Measurements from ENCODE around the gene KCNB1.

The KCNB1 gene

DNA sequence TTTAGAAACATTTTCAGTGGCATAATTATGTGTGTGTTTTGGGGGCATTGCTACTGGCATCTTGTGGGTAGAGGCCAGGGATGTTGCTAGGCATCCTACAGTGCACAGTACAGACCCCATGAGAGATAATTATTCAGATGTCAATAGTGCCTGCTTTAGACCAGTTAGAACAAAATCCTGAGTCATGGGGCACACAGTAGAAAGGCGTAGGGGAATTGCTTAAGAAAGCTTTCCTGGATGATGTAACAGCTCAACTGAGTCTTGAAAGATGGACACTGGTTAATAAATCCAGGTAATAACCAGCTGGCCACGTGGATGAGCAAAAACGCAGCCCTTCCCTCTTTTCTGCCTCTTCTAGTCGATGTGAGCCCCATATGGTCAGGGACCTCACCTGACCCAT is 51.1 kb downstream of the KCNB1 start:
- Histone ChIP-seq H3K36me3 (ENCODE audit: insufficient read depth, low read length) (no peaks in the 10 kb centered on the region), H3K4me2 (ENCODE audit: low read depth, low read length, poor library complexity, severe bottlenecking) (no peak overlapping the region), H4K20me1 (ENCODE audit: insufficient read depth, low read length, poor library complexity, severe bottlenecking) (no peaks in the 10 kb centered on the region), H3K9me3 (ENCODE audit: insufficient read depth, low read depth, low read length) (no peaks in the 10 kb centered on the region), H3K9ac (ENCODE audit: low read depth, low read length, poor library complexity, severe bottlenecking) (no peak overlapping the region), H3K79me2 (ENCODE audit: insufficient read depth, low read length) (no peaks in the 10 kb centered on the region), H3F3A (ENCODE audit: low read depth) (no peaks in the 10 kb centered on the region), H2AFZ (ENCODE audit: low read length) (no peak overlapping the region), H3K4me3 (ENCODE audit: low read length, poor library complexity, severe bottlenecking) (no peak overlapping the region), H3K9me2 (replicated peaks; ENCODE audit: low read depth, low read length) (no peaks in the 10 kb centered on the region), H3K4me1 (ENCODE audit: insufficient read depth, low read length, poor library complexity, severe bottlenecking) (no peaks in the 10 kb centered on the region), H3K27me3 (ENCODE audit: insufficient read depth, low read length, poor library complexity, severe bottlenecking) (no peaks in the 10 kb centered on the region)
- no peak for TF ChIP-seq EZH2phosphoT487 (IDR thresholded peaks at IDR 0.05; ENCODE audit: borderline replicate concordance)
- TF ChIP-seq, protein P1, sequence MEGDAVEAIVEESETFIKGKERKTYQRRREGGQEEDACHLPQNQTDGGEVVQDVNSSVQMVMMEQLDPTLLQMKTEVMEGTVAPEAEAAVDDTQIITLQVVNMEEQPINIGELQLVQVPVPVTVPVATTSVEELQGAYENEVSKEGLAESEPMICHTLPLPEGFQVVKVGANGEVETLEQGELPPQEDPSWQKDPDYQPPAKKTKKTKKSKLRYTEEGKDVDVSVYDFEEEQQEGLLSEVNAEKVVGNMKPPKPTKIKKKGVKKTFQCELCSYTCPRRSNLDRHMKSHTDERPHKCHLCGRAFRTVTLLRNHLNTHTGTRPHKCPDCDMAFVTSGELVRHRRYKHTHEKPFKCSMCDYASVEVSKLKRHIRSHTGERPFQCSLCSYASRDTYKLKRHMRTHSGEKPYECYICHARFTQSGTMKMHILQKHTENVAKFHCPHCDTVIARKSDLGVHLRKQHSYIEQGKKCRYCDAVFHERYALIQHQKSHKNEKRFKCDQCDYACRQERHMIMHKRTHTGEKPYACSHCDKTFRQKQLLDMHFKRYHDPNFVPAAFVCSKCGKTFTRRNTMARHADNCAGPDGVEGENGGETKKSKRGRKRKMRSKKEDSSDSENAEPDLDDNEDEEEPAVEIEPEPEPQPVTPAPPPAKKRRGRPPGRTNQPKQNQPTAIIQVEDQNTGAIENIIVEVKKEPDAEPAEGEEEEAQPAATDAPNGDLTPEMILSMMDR (conservative IDR thresholded peaks at IDR 0.05; ENCODE audit: low read length), result no peak

DNA sequence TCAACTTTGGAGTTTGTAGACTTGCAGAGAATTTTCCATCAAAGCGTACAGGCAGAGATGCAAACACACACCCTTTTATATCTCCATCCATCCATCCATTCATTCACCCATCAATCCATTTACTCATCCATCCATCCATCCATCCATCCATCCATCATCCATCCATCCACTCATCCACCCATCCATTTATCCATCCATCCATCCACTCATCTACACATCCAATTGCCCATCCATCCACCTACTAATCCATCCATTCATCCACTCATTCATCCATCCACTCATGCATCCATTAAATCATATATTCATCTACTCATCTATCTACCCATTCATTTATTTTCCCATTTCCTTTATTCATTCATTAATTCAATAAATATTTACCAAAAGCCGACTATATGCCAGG is 52.1 kb downstream of the KCNB1 start:
- H4K20me1 ChIP-seq (ENCODE audit: insufficient read depth, low read length, poor library complexity, severe bottlenecking), result no peaks in the 10 kb centered on the region
- TF ChIP-seq EZH2phosphoT487 (IDR thresholded peaks at IDR 0.05; ENCODE audit: borderline replicate concordance), result no peak
- TF ChIP-seq, protein P1 (conservative IDR thresholded peaks at IDR 0.05; ENCODE audit: low read length), result no peak
- H3F3A ChIP-seq (ENCODE audit: low read depth), result no peaks in the 10 kb centered on the region
- no peaks in the 10 kb centered on the region for H3K79me2 ChIP-seq (ENCODE audit: insufficient read depth, low read length)
- no peak overlapping the region for H3K9ac ChIP-seq (ENCODE audit: low read depth, low read length, poor library complexity, severe bottlenecking)
- no peaks in the 10 kb centered on the region for H3K27me3 ChIP-seq (ENCODE audit: insufficient read depth, low read length, poor library complexity, severe bottlenecking)
- no peaks in the 10 kb centered on the region for H3K9me2 ChIP-seq (replicated peaks; ENCODE audit: low read depth, low read length)
- H3K4me2 ChIP-seq (ENCODE audit: low read depth, low read length, poor library complexity, severe bottlenecking), result no peak overlapping the region
- H3K4me1 ChIP-seq (ENCODE audit: insufficient read depth, low read length, poor library complexity, severe bottlenecking), result no peaks in the 10 kb centered on the region
- no peaks in the 10 kb centered on the region for H3K36me3 ChIP-seq (ENCODE audit: insufficient read depth, low read length)
- H3K4me3 ChIP-seq (ENCODE audit: low read length, poor library complexity, severe bottlenecking), result no peak overlapping the region
- no peaks in the 10 kb centered on the region for H3K9me3 ChIP-seq (ENCODE audit: insufficient read depth, low read depth, low read length)
- H2AFZ ChIP-seq (ENCODE audit: low read length), result no peak overlapping the region

DNA sequence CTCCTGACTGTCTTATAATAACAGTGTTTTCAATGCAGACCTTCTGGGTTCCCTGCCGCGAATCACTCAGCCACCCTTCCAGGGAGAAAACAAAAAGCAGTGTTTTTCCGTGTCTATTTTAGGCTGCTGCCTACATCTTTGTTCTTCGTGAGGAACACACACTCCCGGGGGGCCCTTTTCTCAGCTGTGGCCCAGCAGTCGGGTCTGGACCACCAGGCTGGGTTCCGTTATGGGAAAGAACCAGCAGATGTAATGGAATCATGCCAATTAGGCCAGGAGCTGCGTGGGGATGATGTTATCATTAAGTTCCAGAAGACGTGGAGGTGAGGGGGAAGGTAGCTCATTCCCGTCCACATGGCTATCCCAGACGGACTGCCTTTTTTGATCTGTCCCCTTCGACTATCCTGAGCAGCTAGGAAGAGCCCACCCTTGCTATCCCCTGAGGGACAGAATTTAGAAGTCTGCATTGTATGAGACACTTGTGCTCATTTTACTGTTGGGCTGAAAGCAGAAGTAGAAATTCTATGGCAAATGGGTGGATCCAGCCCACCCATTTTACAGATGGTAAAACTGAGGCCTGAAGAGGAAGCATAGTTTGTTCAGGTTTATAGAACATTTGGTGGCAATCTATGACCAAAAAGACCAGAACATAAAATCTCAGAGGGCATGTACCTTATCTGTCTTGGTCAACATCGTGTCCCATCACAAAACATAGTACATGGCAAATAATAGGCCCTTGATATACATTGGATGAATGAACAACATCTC is 54.5 kb downstream of the KCNB1 start:
- Histone ChIP-seq H3K36me3 (ENCODE audit: insufficient read depth, low read length) (no peaks in the 10 kb centered on the region), H3K4me3 (ENCODE audit: low read length, poor library complexity, severe bottlenecking) (no peak overlapping the region), H3K9me3 (ENCODE audit: insufficient read depth, low read depth, low read length) (no peaks in the 10 kb centered on the region), H3K79me2 (ENCODE audit: insufficient read depth, low read length) (no peaks in the 10 kb centered on the region), H3K9ac (ENCODE audit: low read depth, low read length, poor library complexity, severe bottlenecking) (no peak overlapping the region), H2AFZ (ENCODE audit: low read length) (no peak overlapping the region), H4K20me1 (ENCODE audit: insufficient read depth, low read length, poor library complexity, severe bottlenecking) (no peaks in the 10 kb centered on the region), H3K4me2 (ENCODE audit: low read depth, low read length, poor library complexity, severe bottlenecking) (no peak overlapping the region), H3K4me1 (ENCODE audit: insufficient read depth, low read length, poor library complexity, severe bottlenecking) (no peaks in the 10 kb centered on the region), H3F3A (ENCODE audit: low read depth) (no peaks in the 10 kb centered on the region), H3K27me3 (ENCODE audit: insufficient read depth, low read length, poor library complexity, severe bottlenecking) (no peaks in the 10 kb centered on the region), H3K9me2 (replicated peaks; ENCODE audit: low read depth, low read length) (no peaks in the 10 kb centered on the region)
- no peak for TF ChIP-seq EZH2phosphoT487 (IDR thresholded peaks at IDR 0.05; ENCODE audit: borderline replicate concordance)
- TF ChIP-seq, protein P1 (conservative IDR thresholded peaks at IDR 0.05; ENCODE audit: low read length), result no peak

All from Loucy (cell line).